Measurements from ENCODE around the gene ANKS1B.

ANKS1B gene

DNA sequence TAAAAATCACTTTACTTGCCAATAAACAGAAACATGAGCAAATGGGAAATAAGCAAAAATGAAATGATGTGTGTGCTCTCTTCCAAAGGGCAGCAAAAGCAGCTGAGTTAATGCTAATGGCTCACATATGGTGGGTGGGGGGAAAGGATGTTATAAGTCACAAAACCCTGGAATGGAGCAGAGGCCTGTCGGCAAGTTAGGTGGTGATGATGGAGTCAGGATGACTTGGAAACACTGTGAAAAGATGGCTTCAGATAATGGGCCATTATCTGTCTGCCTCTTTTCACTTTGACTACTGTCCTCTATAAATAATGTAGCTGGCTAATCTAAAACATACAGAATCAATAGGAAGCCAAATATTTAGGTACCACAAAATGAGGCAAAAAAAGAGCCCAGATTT is 1111.0 kb downstream of the ANKS1B start:
- no peak for DNase-seq (ENCODE audit: extremely low read depth, low read depth)
- TF ChIP-seq, protein P1, sequence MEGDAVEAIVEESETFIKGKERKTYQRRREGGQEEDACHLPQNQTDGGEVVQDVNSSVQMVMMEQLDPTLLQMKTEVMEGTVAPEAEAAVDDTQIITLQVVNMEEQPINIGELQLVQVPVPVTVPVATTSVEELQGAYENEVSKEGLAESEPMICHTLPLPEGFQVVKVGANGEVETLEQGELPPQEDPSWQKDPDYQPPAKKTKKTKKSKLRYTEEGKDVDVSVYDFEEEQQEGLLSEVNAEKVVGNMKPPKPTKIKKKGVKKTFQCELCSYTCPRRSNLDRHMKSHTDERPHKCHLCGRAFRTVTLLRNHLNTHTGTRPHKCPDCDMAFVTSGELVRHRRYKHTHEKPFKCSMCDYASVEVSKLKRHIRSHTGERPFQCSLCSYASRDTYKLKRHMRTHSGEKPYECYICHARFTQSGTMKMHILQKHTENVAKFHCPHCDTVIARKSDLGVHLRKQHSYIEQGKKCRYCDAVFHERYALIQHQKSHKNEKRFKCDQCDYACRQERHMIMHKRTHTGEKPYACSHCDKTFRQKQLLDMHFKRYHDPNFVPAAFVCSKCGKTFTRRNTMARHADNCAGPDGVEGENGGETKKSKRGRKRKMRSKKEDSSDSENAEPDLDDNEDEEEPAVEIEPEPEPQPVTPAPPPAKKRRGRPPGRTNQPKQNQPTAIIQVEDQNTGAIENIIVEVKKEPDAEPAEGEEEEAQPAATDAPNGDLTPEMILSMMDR (IDR thresholded peaks at IDR 0.05; ENCODE audit: low read depth, low read length), result no peak

DNA sequence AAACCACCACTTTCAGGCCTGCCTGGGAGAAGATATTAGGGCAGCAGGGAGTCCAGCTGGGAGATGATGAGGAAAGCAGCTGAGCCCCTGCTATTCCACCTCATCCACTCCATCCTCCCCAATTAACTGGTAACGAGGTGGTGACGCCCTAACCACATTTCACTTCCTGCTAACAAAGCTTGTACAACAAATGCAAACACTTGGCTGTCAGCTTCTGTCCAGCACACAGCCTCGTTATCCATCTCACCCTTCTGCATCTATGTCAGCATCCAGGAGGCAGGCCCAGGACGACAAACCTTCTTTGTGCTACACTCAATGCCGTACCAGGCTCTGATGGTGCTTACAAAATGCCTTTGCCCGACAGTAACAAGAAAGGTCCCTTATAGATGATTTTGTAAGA is 1114.2 kb downstream of the ANKS1B start:
- TF ChIP-seq, protein P1 (IDR thresholded peaks at IDR 0.05; ENCODE audit: low read depth, low read length), result no peak
- no peak for DNase-seq (ENCODE audit: extremely low read depth, low read depth)

DNA sequence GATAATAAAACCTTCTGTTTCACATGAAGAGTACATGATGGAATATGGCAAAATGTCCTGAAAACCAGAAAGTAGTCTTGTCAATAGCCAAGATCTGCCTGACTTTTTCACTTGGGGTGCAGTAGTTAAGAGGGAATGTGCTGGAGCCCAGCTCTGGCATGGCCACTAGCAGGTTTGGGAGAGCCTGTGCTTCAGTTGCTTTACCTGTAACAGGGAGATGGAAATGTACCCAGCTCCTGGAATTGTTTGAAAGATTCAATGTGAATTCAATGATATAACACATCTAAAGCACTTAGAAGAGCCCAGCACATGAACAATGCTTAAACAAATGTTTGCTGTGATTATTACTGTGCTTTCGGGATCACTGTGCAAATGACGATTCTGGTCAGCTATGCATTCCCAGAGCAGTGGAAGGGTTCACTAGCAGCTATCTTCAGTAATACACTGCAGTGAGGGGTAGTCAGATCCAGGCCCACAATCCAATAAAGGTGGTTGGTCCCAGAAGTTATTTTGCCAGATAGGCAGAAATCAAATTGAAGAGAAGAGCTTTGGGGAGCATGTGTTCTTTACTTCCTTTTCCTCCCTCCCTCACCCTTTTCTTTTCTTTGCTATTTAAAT is 1114.7 kb downstream of the ANKS1B start:
- TF ChIP-seq, protein P1 (IDR thresholded peaks at IDR 0.05; ENCODE audit: low read depth, low read length), result no peak
- DNase-seq (ENCODE audit: extremely low read depth, low read depth), result no peak

DNA sequence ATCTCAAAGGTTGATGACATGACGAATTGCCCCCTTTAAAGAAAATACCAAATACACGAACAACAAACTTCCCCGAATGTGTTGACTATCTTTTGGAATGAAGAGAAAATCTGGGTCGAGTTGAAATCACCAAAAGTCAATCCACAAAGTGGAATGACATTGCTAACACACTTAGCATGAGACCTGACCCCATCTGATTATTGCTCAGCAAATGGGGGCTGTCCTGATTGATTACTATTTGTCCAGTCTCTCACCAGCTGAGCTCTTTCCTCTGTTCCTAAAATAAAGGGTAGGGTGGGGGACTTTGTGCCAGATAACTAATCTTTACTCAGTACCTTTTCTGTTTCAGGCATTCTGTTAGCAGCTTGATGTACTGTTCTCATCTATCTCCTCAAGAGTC is 1116.2 kb downstream of the ANKS1B start:
- no peak for DNase-seq (ENCODE audit: extremely low read depth, low read depth)
- TF ChIP-seq, protein P1 (IDR thresholded peaks at IDR 0.05; ENCODE audit: low read depth, low read length), result no peak

DNA sequence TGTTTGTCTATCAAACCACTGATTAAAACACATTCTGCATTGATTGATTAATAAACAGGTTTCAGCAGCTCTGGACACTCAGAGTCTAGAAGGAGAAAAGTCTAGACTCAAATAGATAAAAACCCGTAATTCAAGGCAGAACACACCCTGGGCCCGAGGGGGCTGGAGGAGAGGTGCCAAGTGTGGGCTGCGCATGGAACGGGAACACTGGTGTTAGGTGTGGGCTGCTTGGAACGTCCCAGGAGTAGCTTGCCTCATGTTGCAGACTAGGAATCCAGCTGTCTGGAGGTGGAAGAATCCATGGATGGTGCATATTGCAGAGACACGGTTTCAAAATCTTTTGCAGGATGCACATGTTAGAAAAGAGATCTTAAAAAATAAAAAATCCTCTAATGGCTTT is 1116.7 kb downstream of the ANKS1B start:
- TF ChIP-seq, protein P1 (IDR thresholded peaks at IDR 0.05; ENCODE audit: low read depth, low read length), result no peak

DNA sequence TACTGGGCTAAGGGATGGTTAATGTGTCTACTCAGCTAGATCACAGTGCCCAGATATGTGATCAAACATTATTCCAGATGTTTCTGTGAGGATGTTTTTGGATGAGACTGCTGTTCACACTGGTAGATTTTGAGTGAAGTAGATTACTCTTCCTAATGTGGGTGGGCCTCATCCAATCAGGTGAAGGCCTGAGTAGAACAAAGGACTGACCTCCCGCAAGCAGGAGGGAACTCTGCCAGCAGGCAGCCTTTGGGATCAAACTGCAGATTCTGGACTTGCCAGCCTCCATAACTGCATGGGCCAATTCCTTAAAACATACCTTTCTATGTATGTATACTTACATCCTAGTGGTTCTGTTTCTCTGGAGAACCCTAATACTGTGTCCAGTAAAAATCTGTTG is 1120.4 kb downstream of the ANKS1B start:
- no peak for DNase-seq (ENCODE audit: extremely low read depth, low read depth)
- TF ChIP-seq, protein P1 (IDR thresholded peaks at IDR 0.05; ENCODE audit: low read depth, low read length), result no peak

More for the DNA sequence above, 1116.7 kb downstream of the ANKS1B start:
- DNase-seq (ENCODE audit: extremely low read depth, low read depth), result no peak

DNA sequence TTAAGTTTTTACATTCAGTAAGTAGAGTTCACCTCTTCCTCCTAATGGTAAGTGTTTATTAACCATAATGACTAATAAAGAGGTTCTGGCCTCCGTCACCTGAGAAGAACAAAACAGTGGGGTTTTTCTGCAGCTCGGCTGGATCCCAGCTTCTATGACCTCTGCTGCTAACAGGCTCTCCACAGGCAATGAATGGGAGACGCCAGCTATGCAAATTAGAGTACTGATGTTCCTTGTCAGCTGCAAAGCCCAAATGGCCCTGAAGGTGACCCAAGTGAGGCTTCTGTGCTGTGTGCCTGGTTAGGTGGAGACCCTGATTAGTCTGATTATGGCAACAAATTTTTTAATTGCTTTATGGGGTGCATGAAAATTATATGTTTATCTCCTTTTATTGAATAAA is 1121.6 kb downstream of the ANKS1B start:
- no peak for DNase-seq (ENCODE audit: extremely low read depth, low read depth)
- TF ChIP-seq, protein P1 (IDR thresholded peaks at IDR 0.05; ENCODE audit: low read depth, low read length), result no peak

Data from AG09319 (cell line).